HepG2 (cell line): Measurements from ENCODE around the gene GTF2H1. TPM values are rescaled to one million over a fixed set of nuclear protein-coding genes. Genes with fewer than 3 reads are reported as not detected.

Experiments used
- ATAC-seq: fragments of 200-7000 bp; cut with Tn5 transposase; 3 replicates; pipeline ENCODE4 v1.9.1; 2020; ENCODE audit warnings: mild to moderate bottlenecking, moderate library complexity
- BruUV-seq: library from RNA; stranded (reverse); fragments of 400-500 nt; replicated peaks from 2 replicates; lab custom pipeline; 2021; lab: Mats Ljungman, UMichigan
- CTCF ChIA-PET: fragments of 300-600 bp; formaldehyde crosslinking; extraction: SDS; loops from one replicate; lab custom pipeline; 2021; ENCODE audit warnings: low total read pairs, inconsistent platforms, low intra/inter-chr PET ratio; lab: Yijun Ruan, JAX
- POLR2A ChIA-PET: fragments of 350-600 bp; sonication (Branson Sonifier 250); formaldehyde crosslinking; loops from one replicate; lab custom pipeline; 2020; ENCODE audit warnings: antibody characterized with exemption, inconsistent platforms; lab: Yijun Ruan, JAX
- DNase-seq: peaks from one replicate; pipeline ENCODE4 v3.0.0-alpha.2; 2015; ENCODE audit warnings: low spot score
- FAIRE-seq: peaks from 3 replicates; lab custom pipeline; 2011; peaks lifted over from hg19 to GRCh38; lab: Jason Lieb, UNC
- H2AFZ ChIP-seq: one replicate; pipeline ENCODE4 v1.6.1; 2011; ENCODE audit warnings: low read length, inconsistent platforms
- H3K27ac ChIP-seq: fragments of 300-600 bp; 3 replicates; pipeline ENCODE4 v1.8.0; 2011; ENCODE audit warnings: mixed run types, mild to moderate bottlenecking, mixed read lengths, low read length, inconsistent platforms; ENCODE audit not compliant: insufficient read depth; ENCODE audit errors: extremely low read length
- H3K27me3 ChIP-seq, 2 experiments: fragments of 200-600 bp in 1 of 2; 2 replicates in 1 of 2; 3 replicates in 1 of 2; pipeline versions ENCODE4 v1.6.0 to v1.8.0; 2011; ENCODE audit warnings: low read length in 2 of 2, mild to moderate bottlenecking in 2 of 2, moderate library complexity in 2 of 2, inconsistent platforms in 1 of 2; ENCODE audit not compliant: insufficient read depth in 2 of 2, control insufficient read depth in 1 of 2
- H3K36me3 ChIP-seq, 2 experiments: fragments of 200-600 bp in 1 of 2; replicated peaks in 1 of 2; 2 replicates in 1 of 2; 3 replicates in 1 of 2; pipeline versions ENCODE4 v1.5.1 to v1.8.0; 2011; ENCODE audit warnings: low read length in 2 of 2, inconsistent platforms in 1 of 2; ENCODE audit not compliant: insufficient read depth in 2 of 2, control insufficient read depth in 1 of 2
- H3K4me1 ChIP-seq: 2 replicates; pipeline ENCODE4 v1.5.1; 2012; ENCODE audit warnings: low read length, inconsistent platforms; ENCODE audit not compliant: insufficient read depth
- H3K4me2 ChIP-seq: 2 replicates; pipeline ENCODE4 v1.6.0; 2011; ENCODE audit warnings: low read depth, low read length, inconsistent platforms
- H3K4me3 ChIP-seq, 3 experiments: fragments of 200-600 bp in 1 of 3; sonication (generic), shearing (Covaris generic) in 1 of 3; replicated peaks in 1 of 3; 2 replicates each; pipeline ENCODE4 v1.5.1; 2011 to 2016; ENCODE audit warnings: low read length in 3 of 3, inconsistent platforms in 2 of 3, low read depth in 2 of 3, mild to moderate bottlenecking in 2 of 3, control low read depth in 1 of 3, mixed read lengths in 1 of 3; ENCODE audit not compliant: insufficient read depth in 1 of 3
- H3K79me2 ChIP-seq: one replicate; pipeline ENCODE4 v1.6.1; 2011; ENCODE audit warnings: low read length, inconsistent platforms; ENCODE audit not compliant: insufficient read depth
- H3K9ac ChIP-seq: 2 replicates; pipeline ENCODE4 v1.6.0; 2011; ENCODE audit warnings: mild to moderate bottlenecking, low read depth, low read length, inconsistent platforms; ENCODE audit not compliant: insufficient read depth
- H3K9me3 ChIP-seq: 2 replicates; pipeline ENCODE4 v1.5.1; 2012; ENCODE audit warnings: mild to moderate bottlenecking, low read length
- H4K20me1 ChIP-seq: 2 replicates; pipeline ENCODE4 v1.6.0; 2011; ENCODE audit warnings: inconsistent platforms, mild to moderate bottlenecking, low read length, moderate library complexity; ENCODE audit not compliant: insufficient read depth
- DNMT3B ChIP-seq: conservative IDR thresholded peaks from 2 replicates; pipeline ENCODE4 v1.6.1; 2016; ENCODE audit warnings: missing biosample characterization, control low read depth
- IKZF4 ChIP-seq: sonication (generic); formaldehyde crosslinking; IDR thresholded peaks from 2 replicates; pipeline ENCODE4 v1.5.1; 2020; ENCODE audit warnings: borderline replicate concordance, mild to moderate bottlenecking, low read depth, missing genetic modification reagents; ENCODE audit errors: not compliant biosample characterization
- PTBP1 ChIP-seq: fragments of 200-400 bp; formaldehyde crosslinking; IDR thresholded peaks from 2 replicates; pipeline ENCODE4 v1.6.1; 2018; ENCODE audit warnings: low read length, low read depth; ENCODE audit not compliant: poor library complexity, severe bottlenecking
- SMARCE1 ChIP-seq: fragments of 450-650 bp; IDR thresholded peaks from 2 replicates; pipeline ENCODE4 v1.6.1; 2017; ENCODE audit warnings: borderline replicate concordance
- SRSF9 ChIP-seq: fragments of 200-400 bp; formaldehyde crosslinking; IDR thresholded peaks from 2 replicates; pipeline ENCODE4 v1.6.1; 2018; ENCODE audit warnings: borderline replicate concordance, mild to moderate bottlenecking, low read depth, low read length; ENCODE audit not compliant: insufficient read depth, poor library complexity, severe bottlenecking
- YEATS4 ChIP-seq: sonication (generic); formaldehyde crosslinking; IDR thresholded peaks from 2 replicates; pipeline ENCODE4 v1.4.0; 2020; ENCODE audit warnings: missing genetic modification reagents, borderline replicate concordance
- ZNF17 ChIP-seq: sonication (generic); formaldehyde crosslinking; IDR thresholded peaks from 2 replicates; pipeline ENCODE4 v1.5.0; 2020; ENCODE audit warnings: mild to moderate bottlenecking, missing genetic modification reagents
- WGBS: methylation state at CpG from one replicate; pipeline ENCODE4 v1.1.6; 2017; ENCODE audit warnings: low lambda C conversion rate; 5-methylcytosine and 5-hydroxymethylcytosine counted together
- in situ Hi-C: cut with HindIII; loops from 2 replicates; pipeline ENCODE4 v1.10.0; 2017; ENCODE audit warnings: low pct_unique_long_range_greater_than_20kb; ENCODE audit not compliant: extremely low pct_ligation_motif_present
- intact Hi-C: fragments of 100-400 bp; cut with micrococcal nuclease; formaldehyde crosslinking; loops from one replicate; pipeline ENCODE4 v1.10.0; 2022; ENCODE audit not compliant: unreplicated experiment
- polyA plus RNA-seq, 8 experiments: library from polyadenylated mRNA; depleted of rRNA in 3 of 8; stranded (reverse) in 7 of 8; unstranded in 1 of 8; fragments of >200 nt; fragmentation: Illumina TruSeq in 4 of 8; extraction: Trizol in 4 of 8; gene quantifications; 2 replicates each; pipeline versions ENCODE4 v1.2.1 to v1.2.3, GENCODE V29; 2011 to 2016; ENCODE audit warnings: low read depth in 4 of 8, missing spikeins in 1 of 8, mixed read lengths in 1 of 8; ENCODE audit not compliant: insufficient read depth in 1 of 8
- total RNA-seq, 5 experiments: library from RNA; depleted of rRNA; stranded (reverse); fragments of >200 nt; fragmentation: Illumina TruSeq; extraction: Trizol; gene quantifications; 2 replicates each; pipeline ENCODE4 v1.2.3, GENCODE V29; 2016; ENCODE audit warnings: low read depth in 1 of 5
- TF ChIP-seq, protein P1 (sequence below): sonication (generic); formaldehyde crosslinking; IDR thresholded peaks from 2 replicates; pipeline ENCODE4 v1.5.1; 2020; ENCODE audit warnings: missing genetic modification reagents, mild to moderate bottlenecking, borderline replicate concordance
- TF ChIP-seq, protein P2 (sequence below): sonication (generic); formaldehyde crosslinking; IDR thresholded peaks from 2 replicates; pipeline ENCODE4 v1.8.0; 2022; ENCODE audit warnings: mild to moderate bottlenecking, missing genetic modification reagents, moderate library complexity
- TF ChIP-seq, protein P3 (sequence below): fragments of 450-650 bp; IDR thresholded peaks from 2 replicates; pipeline ENCODE4 v1.6.1; 2017

The GTF2H1 gene
- total and polyA plus RNA-seq, 2 of the 13 experiments (the other 11 are each of a cell fraction or from before 2014, with no cell fraction given) = 15.7 to 51.4 TPM

DNA sequence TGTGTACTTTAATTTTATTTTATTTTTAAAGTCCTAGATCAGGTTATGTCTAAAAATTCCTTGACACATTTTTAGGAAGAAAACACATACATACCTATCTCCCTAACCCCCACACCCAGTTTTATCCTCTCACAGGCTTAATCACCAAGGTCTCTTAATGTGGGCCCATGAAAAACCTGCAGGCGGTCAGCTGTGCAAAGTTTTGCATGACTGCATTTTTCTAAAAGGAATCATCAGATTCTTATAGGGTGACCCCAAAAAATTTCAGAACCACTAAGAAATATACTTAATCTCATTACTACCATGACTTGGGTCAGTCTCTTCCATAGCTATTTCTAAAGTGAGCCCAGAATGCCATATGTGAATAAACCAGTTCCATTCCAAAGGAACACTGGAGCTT is 36.5 kb upstream of the GTF2H1 start:
- BruUV-seq = no TSS peak
- 96% methylated on average over 1 of the region's 1 CpG for WGBS
- Histone ChIP-seq H4K20me1 (no peaks in the 10 kb centered on the region), H3K9me3 (no peaks in the 10 kb centered on the region), H3K36me3 (peaks cover 24 to 64% of the 10 kb centered on the region in 2 experiments), H2AFZ (no peak overlapping the region), H3K27me3 (no peaks in the 10 kb centered on the region), H3K4me2 (no peak overlapping the region)
- intact Hi-C loops = no loop called here
- ATAC-seq = no peak
- POLR2A ChIA-PET = no interaction called here
- CTCF ChIA-PET = no interaction called here
- in situ Hi-C loops = no loop called here
- TF ChIP-seq, protein P1, sequence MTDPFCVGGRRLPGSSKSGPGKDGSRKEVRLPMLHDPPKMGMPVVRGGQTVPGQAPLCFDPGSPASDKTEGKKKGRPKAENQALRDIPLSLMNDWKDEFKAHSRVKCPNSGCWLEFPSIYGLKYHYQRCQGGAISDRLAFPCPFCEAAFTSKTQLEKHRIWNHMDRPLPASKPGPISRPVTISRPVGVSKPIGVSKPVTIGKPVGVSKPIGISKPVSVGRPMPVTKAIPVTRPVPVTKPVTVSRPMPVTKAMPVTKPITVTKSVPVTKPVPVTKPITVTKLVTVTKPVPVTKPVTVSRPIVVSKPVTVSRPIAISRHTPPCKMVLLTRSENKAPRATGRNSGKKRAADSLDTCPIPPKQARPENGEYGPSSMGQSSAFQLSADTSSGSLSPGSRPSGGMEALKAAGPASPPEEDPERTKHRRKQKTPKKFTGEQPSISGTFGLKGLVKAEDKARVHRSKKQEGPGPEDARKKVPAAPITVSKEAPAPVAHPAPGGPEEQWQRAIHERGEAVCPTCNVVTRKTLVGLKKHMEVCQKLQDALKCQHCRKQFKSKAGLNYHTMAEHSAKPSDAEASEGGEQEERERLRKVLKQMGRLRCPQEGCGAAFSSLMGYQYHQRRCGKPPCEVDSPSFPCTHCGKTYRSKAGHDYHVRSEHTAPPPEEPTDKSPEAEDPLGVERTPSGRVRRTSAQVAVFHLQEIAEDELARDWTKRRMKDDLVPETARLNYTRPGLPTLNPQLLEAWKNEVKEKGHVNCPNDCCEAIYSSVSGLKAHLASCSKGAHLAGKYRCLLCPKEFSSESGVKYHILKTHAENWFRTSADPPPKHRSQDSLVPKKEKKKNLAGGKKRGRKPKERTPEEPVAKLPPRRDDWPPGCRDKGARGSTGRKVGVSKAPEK (CRISPR knock-in tag) = no peak
- TF ChIP-seq DNMT3B = no peak
- TF ChIP-seq, all 625 proteins: peak for 0
- H3K4me1 ChIP-seq = no peaks in the 10 kb centered on the region
- no peaks in the 10 kb centered on the region for H3K79me2 ChIP-seq
- no peak for DNase-seq
- no peak overlapping the region for H3K4me3 ChIP-seq
- no peak for FAIRE-seq
- H3K9ac ChIP-seq = no peak overlapping the region
- H3K27ac ChIP-seq = no peak overlapping the region

DNA sequence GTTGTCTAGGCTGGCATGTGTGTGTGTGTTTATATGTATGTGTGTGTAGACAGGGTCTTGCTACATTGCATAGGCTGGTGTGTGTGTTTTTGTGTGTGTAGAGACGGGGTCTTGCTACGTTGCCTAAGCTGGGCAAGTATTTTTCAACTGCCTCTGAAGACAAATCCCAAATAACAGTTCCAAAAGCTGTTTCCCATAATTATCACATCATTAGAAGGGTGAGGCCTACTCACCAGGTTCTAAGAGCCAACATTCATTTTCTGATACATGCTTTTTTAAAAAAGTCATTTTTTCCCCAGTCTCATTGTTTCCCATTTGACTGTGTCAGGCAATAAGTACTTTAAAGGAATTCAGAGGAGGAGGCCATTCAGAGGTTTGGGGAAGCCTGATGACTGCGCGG is 33.5 kb upstream of the GTF2H1 start:
- H3K4me3 ChIP-seq = no peak overlapping the region
- no peak overlapping the region for H3K9ac ChIP-seq
- no peak overlapping the region for H2AFZ ChIP-seq
- intact Hi-C loops = no loop called here
- no peak overlapping the region for H3K27ac ChIP-seq
- POLR2A ChIA-PET = no interaction called here
- H3K36me3 ChIP-seq = peaks cover 21 to 74% of the 10 kb centered on the region in 2 experiments
- in situ Hi-C loops = no loop called here
- 100% methylated on average over 2 of the region's 4 CpGs for WGBS
- DNase-seq = no peak
- no TSS peak for BruUV-seq
- no peaks in the 10 kb centered on the region for H3K79me2 ChIP-seq
- H3K4me2 ChIP-seq = no peak overlapping the region
- H4K20me1 ChIP-seq = no peaks in the 10 kb centered on the region
- TF ChIP-seq ZNF17 (CRISPR knock-in tag) = no peak
- no peak for TF ChIP-seq SRSF9
- no peak for TF ChIP-seq PTBP1
- no peak for TF ChIP-seq YEATS4
- TF ChIP-seq, protein P2, sequence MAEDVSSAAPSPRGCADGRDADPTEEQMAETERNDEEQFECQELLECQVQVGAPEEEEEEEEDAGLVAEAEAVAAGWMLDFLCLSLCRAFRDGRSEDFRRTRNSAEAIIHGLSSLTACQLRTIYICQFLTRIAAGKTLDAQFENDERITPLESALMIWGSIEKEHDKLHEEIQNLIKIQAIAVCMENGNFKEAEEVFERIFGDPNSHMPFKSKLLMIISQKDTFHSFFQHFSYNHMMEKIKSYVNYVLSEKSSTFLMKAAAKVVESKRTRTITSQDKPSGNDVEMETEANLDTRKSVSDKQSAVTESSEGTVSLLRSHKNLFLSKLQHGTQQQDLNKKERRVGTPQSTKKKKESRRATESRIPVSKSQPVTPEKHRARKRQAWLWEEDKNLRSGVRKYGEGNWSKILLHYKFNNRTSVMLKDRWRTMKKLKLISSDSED (CRISPR knock-in tag) = no peak
- no peak for TF ChIP-seq SMARCE1
- TF ChIP-seq, protein P3, sequence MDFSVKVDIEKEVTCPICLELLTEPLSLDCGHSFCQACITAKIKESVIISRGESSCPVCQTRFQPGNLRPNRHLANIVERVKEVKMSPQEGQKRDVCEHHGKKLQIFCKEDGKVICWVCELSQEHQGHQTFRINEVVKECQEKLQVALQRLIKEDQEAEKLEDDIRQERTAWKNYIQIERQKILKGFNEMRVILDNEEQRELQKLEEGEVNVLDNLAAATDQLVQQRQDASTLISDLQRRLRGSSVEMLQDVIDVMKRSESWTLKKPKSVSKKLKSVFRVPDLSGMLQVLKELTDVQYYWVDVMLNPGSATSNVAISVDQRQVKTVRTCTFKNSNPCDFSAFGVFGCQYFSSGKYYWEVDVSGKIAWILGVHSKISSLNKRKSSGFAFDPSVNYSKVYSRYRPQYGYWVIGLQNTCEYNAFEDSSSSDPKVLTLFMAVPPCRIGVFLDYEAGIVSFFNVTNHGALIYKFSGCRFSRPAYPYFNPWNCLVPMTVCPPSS = no peak
- TF ChIP-seq IKZF4 = no peak
- CTCF ChIA-PET = no interaction called here
- no peak for ATAC-seq
- no peak for FAIRE-seq
- no peaks in the 10 kb centered on the region for H3K4me1 ChIP-seq
- H3K27me3 ChIP-seq = no peaks in the 10 kb centered on the region
- no peaks in the 10 kb centered on the region for H3K9me3 ChIP-seq
